Effector memory CD4-positive, alpha-beta T cell (primary cell): ENCODE results near the gene RNF150.

Experiments
- DNase-seq, 3 donors: peaks; one replicate each; pipeline ENCODE4 v3.0.0-alpha.2; 2020
- H3K27ac ChIP-seq: 2 replicates; pipeline ENCODE4 v1.7.0; 2013; ENCODE audit warnings: mild to moderate bottlenecking, low read length, moderate library complexity; ENCODE audit not compliant: insufficient read depth, poor library complexity, severe bottlenecking
- H3K27me3 ChIP-seq: replicated peaks from 2 replicates; pipeline ENCODE4 v1.7.0; 2013; ENCODE audit warnings: mild to moderate bottlenecking, low read length; ENCODE audit not compliant: insufficient read depth, control insufficient read depth, poor library complexity, severe bottlenecking
- H3K36me3 ChIP-seq: 2 replicates; pipeline ENCODE4 v1.7.0; 2013; ENCODE audit warnings: mild to moderate bottlenecking, low read length, moderate library complexity; ENCODE audit not compliant: control insufficient read depth, insufficient read depth
- H3K4me1 ChIP-seq: 2 replicates; pipeline ENCODE4 v1.7.0; 2013; ENCODE audit warnings: low read length, mild to moderate bottlenecking; ENCODE audit not compliant: control insufficient read depth, insufficient read depth, poor library complexity, severe bottlenecking
- H3K4me3 ChIP-seq: 2 replicates; pipeline ENCODE4 v1.7.0; 2013; ENCODE audit warnings: low read length, low read depth, mild to moderate bottlenecking; ENCODE audit not compliant: insufficient read depth, poor library complexity, severe bottlenecking
- H3K9me3 ChIP-seq: 2 replicates; pipeline ENCODE4 v1.7.0; 2013; ENCODE audit warnings: mild to moderate bottlenecking, low read length, moderate library complexity; ENCODE audit not compliant: control insufficient read depth

The RNF150 gene

DNA sequence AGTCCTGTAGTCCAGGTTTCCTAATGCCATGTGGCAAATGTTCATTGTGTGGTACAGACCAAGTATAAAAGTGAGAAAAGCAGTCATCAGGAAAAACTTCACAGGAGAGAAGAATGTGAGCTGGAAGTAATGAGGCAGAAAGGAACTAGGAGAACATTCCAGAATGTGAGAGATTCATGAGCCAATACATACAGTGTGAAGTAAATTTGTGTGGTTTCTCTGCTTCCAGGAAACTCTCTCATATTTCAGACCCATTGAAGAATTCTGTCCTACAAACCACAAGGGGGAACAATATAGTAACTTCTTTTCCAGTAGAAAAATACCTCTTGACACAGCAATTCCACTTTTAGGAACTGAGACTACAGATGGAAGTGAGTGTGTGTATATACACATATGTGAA is 136.5 kb downstream of the RNF150 start:
- Histone ChIP-seq H3K4me3 (no peak overlapping the region), H3K27ac (no peak overlapping the region), H3K27me3 (no peaks in the 10 kb centered on the region), H3K4me1 (no peaks in the 10 kb centered on the region), H3K36me3 (no peaks in the 10 kb centered on the region), H3K9me3 (no peaks in the 10 kb centered on the region)
- DNase-seq, result no peak

DNA sequence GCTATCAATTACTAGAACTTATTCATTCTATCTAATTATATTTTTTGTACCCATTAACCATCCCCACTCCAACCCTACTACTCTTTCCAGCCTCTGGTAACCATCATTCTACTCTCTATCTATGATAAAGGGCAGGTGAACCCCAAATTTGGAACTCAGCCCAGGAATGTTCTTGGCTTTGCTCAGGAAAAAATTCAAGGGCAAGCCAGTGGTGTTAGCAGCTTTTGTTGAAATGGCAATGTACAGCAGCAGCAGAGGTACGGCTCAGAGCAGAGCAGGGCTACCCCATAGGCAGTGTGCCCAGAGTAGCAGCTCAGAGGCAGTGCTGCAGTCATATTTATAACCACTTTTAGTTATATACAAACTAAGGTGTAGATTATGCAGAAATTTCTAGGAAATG is 138.2 kb downstream of the RNF150 start:
- no peak for DNase-seq
- H3K27me3 ChIP-seq, result no peaks in the 10 kb centered on the region

DNA sequence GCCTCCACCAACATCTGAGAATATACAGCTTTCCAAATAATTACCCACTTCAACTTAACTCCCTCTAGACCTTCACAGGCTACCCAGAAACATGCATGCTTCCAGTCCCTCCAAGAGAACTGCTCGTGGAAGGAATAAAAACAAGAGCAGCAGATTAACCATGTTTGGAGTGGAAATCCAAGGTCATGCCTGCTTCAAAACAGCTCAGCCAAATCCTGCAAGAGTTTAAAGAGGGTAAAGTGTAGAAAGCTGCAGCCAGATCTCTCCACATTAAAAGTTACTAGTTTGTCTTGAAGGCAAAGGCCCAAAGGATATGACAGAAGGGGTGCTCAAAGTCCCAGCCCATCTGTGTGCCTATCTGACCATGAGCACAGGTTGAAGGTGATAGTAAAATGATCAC is 139.3 kb downstream of the RNF150 start:
- Histone ChIP-seq H3K9me3 (no peaks in the 10 kb centered on the region), H3K4me1 (no peaks in the 10 kb centered on the region), H3K4me3 (no peak overlapping the region), H3K36me3 (no peaks in the 10 kb centered on the region), H3K27ac (no peak overlapping the region), H3K27me3 (no peaks in the 10 kb centered on the region)
- DNase-seq, result no peak

More for the DNA sequence above, 138.2 kb downstream of the RNF150 start:
- H3K36me3 ChIP-seq, result no peaks in the 10 kb centered on the region
- H3K4me3 ChIP-seq, result no peak overlapping the region
- H3K4me1 ChIP-seq, result no peaks in the 10 kb centered on the region
- no peak overlapping the region for H3K27ac ChIP-seq
- no peaks in the 10 kb centered on the region for H3K9me3 ChIP-seq

DNA sequence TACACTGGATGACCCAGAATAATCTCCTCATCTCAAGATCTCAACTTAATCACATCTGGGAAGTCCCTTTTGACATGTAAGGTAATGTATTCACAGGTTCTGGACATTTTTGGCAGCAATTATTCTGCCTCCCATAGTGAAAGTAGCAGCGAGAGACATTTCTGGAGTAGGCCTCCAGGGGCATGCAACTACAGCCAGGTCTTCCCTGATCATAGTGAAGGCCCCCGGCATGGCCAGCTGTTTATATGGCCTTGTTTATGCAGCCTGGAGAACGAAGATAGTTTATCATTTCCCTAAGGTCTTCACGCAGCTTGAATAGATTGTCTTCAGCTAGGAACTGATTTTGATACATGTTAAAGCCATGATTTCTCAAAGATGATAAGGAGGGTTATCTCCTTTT is 139.9 kb downstream of the RNF150 start:
- H3K4me1 ChIP-seq, result no peaks in the 10 kb centered on the region
- H3K36me3 ChIP-seq, result no peaks in the 10 kb centered on the region
- no peak overlapping the region for H3K27ac ChIP-seq
- no peaks in the 10 kb centered on the region for H3K27me3 ChIP-seq
- H3K9me3 ChIP-seq, result no peaks in the 10 kb centered on the region
- DNase-seq, result no peak
- no peak overlapping the region for H3K4me3 ChIP-seq

DNA sequence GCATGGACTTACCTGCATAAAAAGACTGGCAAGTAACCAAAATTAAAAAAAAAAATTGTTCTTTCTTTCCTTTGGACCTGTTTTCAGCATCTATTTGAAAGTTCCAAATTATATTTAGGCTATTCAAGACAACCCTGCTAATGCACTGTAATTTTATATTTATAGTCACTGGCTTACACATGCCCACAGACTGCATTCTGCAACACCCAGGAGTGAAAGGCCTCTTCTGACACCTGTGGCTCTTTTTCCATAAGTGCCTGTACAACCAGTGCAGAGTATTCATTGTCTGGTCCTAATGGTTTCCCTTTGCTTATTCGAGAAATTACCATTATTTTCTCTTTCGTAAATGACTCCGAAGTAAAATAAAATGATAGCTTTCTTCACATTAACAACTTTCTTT is 143.3 kb downstream of the RNF150 start:
- Histone ChIP-seq H3K9me3 (no peaks in the 10 kb centered on the region), H3K4me3 (no peak overlapping the region), H3K4me1 (no peaks in the 10 kb centered on the region), H3K27me3 (no peaks in the 10 kb centered on the region), H3K36me3 (no peaks in the 10 kb centered on the region), H3K27ac (no peak overlapping the region)
- DNase-seq, result no peak

DNA sequence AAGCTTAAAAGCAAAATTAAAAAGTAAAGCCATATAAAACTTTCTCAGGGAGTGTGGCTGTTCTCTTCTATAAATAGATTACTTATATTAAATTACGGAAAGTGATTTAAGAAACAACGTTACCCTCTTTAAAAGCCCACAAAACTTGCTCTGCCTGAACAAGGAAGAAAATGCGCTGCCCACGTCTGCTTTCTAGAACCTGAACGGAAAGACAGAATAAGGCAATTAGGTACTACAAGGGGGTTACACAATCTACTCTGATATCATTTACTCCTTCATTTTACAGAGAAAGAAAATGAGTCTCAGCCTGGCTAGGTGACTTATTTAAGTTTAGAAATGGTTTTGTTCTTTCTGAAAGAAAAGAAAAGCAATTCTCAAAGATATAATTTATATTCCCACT is 147.2 kb downstream of the RNF150 start:
- H3K9me3 ChIP-seq, result no peaks in the 10 kb centered on the region
- DNase-seq, result no peak
- no peaks in the 10 kb centered on the region for H3K27me3 ChIP-seq
- no peak overlapping the region for H3K4me3 ChIP-seq
- H3K4me1 ChIP-seq, result no peaks in the 10 kb centered on the region
- no peaks in the 10 kb centered on the region for H3K36me3 ChIP-seq
- no peak overlapping the region for H3K27ac ChIP-seq

DNA sequence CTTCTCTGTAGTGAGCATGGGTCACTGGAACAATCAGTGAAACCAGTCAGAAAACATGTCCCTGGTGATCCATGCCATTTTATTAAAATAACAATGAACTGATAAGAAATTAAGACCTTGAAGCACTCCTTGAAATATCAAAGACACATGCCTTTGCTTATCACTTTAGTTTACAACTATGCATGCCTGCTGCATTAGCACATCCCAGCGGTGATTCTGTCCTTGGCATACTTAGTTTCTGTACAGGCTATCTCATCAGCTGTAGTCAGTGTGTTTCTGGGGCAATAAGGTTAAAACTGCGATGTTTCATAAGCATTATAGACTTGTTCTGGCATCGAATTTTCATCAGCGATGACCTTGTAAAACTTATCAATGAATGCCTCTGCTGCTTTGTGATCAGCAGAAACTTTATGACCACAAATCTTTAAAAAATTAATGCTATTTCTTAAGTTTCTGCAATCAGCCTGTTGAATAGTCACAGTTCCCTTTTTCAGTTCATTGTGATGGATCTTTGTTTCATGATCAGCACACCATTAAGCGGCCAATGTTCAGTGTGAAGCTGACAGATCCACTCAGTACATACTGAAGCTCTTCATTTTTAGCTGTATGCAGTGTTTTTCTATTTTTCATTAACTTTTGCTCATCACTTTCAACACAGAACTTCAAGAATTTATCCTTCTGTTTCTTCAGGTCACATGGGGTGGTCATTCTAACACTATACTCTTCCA is 150.5 kb downstream of the RNF150 start:
- no peak for DNase-seq
- no peak overlapping the region for H3K27ac ChIP-seq
- no peaks in the 10 kb centered on the region for H3K27me3 ChIP-seq
- no peaks in the 10 kb centered on the region for H3K4me1 ChIP-seq
- no peaks in the 10 kb centered on the region for H3K36me3 ChIP-seq
- H3K4me3 ChIP-seq, result no peak overlapping the region
- no peaks in the 10 kb centered on the region for H3K9me3 ChIP-seq

DNA sequence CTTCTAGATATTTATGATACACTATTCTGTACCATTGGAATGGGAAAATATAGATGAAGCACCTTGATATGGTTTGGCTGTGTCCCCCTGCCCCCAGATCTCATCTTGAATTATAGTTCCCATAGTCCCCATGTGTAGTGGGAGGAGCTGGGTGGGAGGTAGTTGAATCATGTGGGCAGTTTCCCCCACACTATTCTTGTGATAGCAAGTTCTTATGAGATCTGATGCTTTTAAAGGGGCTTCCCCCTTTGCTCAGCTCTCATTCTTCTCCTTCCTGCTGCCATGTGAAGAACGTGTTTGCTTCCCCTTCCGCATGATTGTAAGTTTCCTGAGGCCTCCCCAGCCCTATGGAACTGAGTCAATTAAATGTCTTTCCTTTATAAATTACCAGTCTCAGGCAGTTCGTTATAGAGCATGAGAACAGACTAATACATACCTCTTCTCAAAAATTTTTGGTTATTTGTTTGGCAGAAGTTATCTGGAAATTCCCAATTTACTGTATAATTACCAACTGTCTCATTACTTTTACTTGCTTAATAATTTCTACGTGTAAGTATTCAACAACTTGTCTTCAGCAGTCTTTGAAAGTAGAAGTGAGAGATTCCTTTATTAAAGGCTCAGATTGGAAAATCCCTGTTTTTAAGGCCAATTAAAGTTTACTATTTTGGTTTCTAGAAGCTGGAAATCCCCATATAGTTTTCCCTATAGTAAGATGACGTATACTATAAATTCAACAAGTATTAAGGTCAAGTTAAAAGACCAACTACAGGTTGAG is 152.7 kb downstream of the RNF150 start:
- H3K36me3 ChIP-seq, result no peaks in the 10 kb centered on the region
- H3K4me3 ChIP-seq, result no peak overlapping the region
- no peaks in the 10 kb centered on the region for H3K4me1 ChIP-seq
- H3K27ac ChIP-seq, result no peak overlapping the region
- no peak for DNase-seq
- no peaks in the 10 kb centered on the region for H3K9me3 ChIP-seq
- H3K27me3 ChIP-seq, result no peaks in the 10 kb centered on the region

DNA sequence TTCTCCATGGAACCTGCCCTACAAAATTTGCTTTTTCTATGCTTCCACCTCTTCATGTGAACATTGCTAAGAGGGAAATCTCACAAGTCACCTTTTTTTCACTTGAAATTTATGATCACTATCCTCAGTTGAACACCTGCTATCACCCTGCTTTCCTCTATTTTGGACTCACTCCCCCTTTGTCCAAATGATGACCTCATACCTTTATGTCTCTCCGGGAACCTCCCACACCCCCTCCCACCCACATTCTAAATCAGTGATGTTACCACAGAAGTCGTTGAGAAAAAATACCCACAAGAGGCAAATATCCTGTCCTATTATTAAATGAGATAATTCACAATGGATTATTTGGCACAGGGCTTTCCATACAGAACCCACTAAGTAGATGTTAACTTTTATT is 156.5 kb downstream of the RNF150 start:
- no peaks in the 10 kb centered on the region for H3K27me3 ChIP-seq
- no peak overlapping the region for H3K4me3 ChIP-seq
- H3K9me3 ChIP-seq, result no peaks in the 10 kb centered on the region
- no peaks in the 10 kb centered on the region for H3K36me3 ChIP-seq
- DNase-seq, result no peak
- no peak overlapping the region for H3K27ac ChIP-seq
- no peaks in the 10 kb centered on the region for H3K4me1 ChIP-seq

DNA sequence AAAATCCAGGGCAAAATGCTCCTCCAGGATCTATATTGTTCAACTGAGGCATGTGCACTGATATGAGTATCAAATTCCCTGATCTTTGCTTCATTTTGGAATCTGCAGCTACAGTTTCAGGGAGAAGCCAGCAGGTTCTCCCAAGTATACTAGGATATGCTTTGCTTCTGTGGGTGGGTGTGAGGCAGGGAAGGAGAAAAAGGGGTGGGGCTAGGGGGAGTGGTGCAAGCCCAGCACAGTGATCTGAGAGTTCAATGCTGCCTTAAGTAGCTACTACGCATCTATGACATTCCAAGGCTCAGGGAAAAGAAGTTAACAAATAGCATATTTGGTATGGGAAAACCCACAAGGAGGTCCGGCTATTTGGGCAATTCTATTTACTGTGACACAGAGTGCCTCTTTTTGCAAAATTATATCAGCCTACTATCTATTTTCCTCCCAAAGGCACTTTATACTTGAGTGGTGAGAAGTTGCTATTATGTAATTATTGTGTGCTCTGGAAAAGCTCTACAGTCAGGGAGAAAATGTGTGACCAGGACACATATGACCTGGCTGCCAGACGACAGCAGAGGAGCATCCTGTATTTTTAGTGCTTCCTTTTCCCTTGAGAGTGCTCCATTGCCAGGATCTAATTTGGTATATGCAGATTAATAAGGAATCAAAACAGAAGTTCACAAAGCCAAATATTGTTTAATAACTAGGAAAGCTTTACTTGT is 162.0 kb downstream of the RNF150 start:
- no peak for DNase-seq
- H3K9me3 ChIP-seq, result no peaks in the 10 kb centered on the region
- H3K27me3 ChIP-seq, result no peaks in the 10 kb centered on the region

More for the DNA sequence above, 162.0 kb downstream of the RNF150 start:
- H3K27ac ChIP-seq, result no peak overlapping the region
- H3K4me1 ChIP-seq, result no peaks in the 10 kb centered on the region
- H3K4me3 ChIP-seq, result no peak overlapping the region
- H3K36me3 ChIP-seq, result no peaks in the 10 kb centered on the region
